HEK293 (cell line): Measurements from ENCODE around the gene APOA5.

Experiments
- BCL11A ChIP-seq: fragments of 450-650 bp; formaldehyde crosslinking; IDR thresholded peaks from 2 replicates; pipeline ENCODE4 v1.5.1; 2016; ENCODE audit warnings: low read depth, missing biosample characterization, missing genetic modification characterization
- YY2 ChIP-seq: fragments of 450-650 bp; formaldehyde crosslinking; IDR thresholded peaks from 2 replicates; pipeline ENCODE4 v1.5.1; 2016; ENCODE audit warnings: missing biosample characterization, missing genetic modification characterization
- ZEB2 ChIP-seq: fragments of 450-650 bp; formaldehyde crosslinking; IDR thresholded peaks from 2 replicates; pipeline ENCODE4 v1.5.1; 2016; ENCODE audit warnings: missing biosample characterization, missing genetic modification characterization
- ZNF146 ChIP-seq: fragments of 450-650 bp; formaldehyde crosslinking; IDR thresholded peaks from 2 replicates; pipeline ENCODE4 v1.5.1; 2016; ENCODE audit warnings: missing biosample characterization, missing genetic modification characterization
- ZNF768 ChIP-seq: fragments of 450-650 bp; formaldehyde crosslinking; IDR thresholded peaks from 2 replicates; pipeline ENCODE4 v1.5.1; 2018; ENCODE audit warnings: missing biosample characterization, mild to moderate bottlenecking, missing genetic modification characterization
- ZNF792 ChIP-seq: fragments of 450-650 bp; formaldehyde crosslinking; IDR thresholded peaks from 2 replicates; pipeline ENCODE4 v1.5.1; 2016; ENCODE audit warnings: missing biosample characterization, missing genetic modification characterization
- ZSCAN30 ChIP-seq: fragments of 450-650 bp; IDR thresholded peaks from 2 replicates; pipeline ENCODE4 v1.5.1; 2018; ENCODE audit warnings: missing biosample characterization, mild to moderate bottlenecking, missing genetic modification characterization, moderate library complexity
- TF ChIP-seq, protein P1 (sequence below): fragments of 450-650 bp; formaldehyde crosslinking; IDR thresholded peaks from 2 replicates; pipeline ENCODE4 v1.5.1; 2016; ENCODE audit warnings: missing biosample characterization, missing genetic modification characterization
- TF ChIP-seq, protein P2 (sequence below): fragments of 450-650 bp; formaldehyde crosslinking; IDR thresholded peaks from 2 replicates; pipeline ENCODE4 v1.5.1; 2016; ENCODE audit warnings: missing biosample characterization, missing genetic modification characterization
- TF ChIP-seq, protein P3 (sequence below): fragments of 450-650 bp; formaldehyde crosslinking; IDR thresholded peaks from 2 replicates; pipeline ENCODE4 v1.5.1; 2017; ENCODE audit warnings: missing biosample characterization, mild to moderate bottlenecking, missing genetic modification characterization, moderate library complexity

DNA sequence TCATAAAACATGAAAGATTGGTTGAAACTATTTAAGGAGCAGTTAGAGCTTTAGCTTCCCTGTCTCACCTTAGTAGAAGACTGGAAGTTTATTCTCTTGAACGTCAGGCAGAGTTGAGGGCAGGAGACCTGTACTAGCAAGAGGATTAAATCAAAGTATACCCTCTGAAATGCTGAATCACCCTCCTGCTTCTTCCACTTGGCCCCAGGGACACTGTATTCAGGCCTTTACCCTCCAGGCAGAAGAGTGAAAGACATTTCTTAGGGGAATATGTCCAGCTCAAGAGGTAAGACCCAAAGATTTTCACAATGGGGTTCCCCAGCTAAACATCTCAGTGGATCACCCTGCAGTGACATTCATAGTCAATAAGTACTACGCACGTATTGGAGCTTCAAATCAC is 19.5 kb upstream of the APOA5 start:
- TF ChIP-seq, protein P1, sequence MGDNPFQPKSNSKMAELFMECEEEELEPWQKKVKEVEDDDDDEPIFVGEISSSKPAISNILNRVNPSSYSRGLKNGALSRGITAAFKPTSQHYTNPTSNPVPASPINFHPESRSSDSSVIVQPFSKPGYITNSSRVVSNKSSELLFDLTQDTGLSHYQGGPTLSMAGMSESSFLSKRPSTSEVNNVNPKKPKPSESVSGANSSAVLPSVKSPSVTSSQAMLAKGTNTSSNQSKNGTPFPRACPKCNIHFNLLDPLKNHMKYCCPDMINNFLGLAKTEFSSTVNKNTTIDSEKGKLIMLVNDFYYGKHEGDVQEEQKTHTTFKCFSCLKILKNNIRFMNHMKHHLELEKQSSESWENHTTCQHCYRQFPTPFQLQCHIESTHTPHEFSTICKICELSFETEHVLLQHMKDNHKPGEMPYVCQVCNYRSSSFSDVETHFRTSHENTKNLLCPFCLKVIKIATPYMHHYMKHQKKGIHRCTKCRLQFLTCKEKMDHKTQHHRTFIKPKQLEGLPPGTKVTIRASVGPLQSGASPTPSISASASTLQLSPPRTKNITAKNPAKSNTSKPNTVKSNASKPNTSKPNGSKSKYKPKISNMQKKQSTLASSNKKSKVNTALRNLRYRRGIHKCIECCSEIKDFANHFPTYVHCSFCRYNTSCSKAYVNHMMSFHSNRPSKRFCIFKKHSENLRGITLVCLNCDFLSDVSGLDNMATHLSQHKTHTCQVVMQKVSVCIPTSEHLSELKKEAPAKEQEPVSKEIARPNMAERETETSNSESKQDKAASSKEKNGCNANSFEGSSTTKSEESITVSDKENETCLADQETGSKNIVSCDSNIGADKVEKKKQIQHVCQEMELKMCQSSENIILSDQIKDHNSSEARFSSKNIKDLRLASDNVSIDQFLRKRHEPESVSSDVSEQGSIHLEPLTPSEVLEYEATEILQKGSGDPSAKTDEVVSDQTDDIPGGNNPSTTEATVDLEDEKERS (tag by site-specific recombination), result no peak
- no peak for TF ChIP-seq ZNF146
- TF ChIP-seq, protein P2, sequence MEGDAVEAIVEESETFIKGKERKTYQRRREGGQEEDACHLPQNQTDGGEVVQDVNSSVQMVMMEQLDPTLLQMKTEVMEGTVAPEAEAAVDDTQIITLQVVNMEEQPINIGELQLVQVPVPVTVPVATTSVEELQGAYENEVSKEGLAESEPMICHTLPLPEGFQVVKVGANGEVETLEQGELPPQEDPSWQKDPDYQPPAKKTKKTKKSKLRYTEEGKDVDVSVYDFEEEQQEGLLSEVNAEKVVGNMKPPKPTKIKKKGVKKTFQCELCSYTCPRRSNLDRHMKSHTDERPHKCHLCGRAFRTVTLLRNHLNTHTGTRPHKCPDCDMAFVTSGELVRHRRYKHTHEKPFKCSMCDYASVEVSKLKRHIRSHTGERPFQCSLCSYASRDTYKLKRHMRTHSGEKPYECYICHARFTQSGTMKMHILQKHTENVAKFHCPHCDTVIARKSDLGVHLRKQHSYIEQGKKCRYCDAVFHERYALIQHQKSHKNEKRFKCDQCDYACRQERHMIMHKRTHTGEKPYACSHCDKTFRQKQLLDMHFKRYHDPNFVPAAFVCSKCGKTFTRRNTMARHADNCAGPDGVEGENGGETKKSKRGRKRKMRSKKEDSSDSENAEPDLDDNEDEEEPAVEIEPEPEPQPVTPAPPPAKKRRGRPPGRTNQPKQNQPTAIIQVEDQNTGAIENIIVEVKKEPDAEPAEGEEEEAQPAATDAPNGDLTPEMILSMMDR (tag by site-specific recombination), result no peak
- TF ChIP-seq ZSCAN30, result no peak
- no peak for TF ChIP-seq BCL11A (tag by site-specific recombination)
- TF ChIP-seq ZNF792 (tag by site-specific recombination), result no peak
- TF ChIP-seq ZEB2 (tag by site-specific recombination), result no peak
- TF ChIP-seq, protein P3, sequence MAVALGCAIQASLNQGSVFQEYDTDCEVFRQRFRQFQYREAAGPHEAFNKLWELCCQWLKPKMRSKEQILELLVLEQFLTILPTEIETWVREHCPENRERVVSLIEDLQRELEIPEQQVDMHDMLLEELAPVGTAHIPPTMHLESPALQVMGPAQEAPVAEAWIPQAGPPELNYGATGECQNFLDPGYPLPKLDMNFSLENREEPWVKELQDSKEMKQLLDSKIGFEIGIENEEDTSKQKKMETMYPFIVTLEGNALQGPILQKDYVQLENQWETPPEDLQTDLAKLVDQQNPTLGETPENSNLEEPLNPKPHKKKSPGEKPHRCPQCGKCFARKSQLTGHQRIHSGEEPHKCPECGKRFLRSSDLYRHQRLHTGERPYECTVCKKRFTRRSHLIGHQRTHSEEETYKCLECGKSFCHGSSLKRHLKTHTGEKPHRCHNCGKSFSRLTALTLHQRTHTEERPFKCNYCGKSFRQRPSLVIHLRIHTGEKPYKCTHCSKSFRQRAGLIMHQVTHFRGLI, result no peak
- no peak for TF ChIP-seq ZNF768 (tag by site-specific recombination)
- TF ChIP-seq YY2, result no peak
